ENCODE measurements around the gene SPPL3.

- TF ChIP-seq CTCF (conservative IDR thresholded peaks at IDR 0.05; ENCODE audit: low read depth, low read length) (no peak), EZH2phosphoT487 (IDR thresholded peaks at IDR 0.05; ENCODE audit: borderline replicate concordance, low read length) (no peak)
These were observed 16.0 kb upstream of the SPPL3 start for GRCh38 chr12:120920178-120920577.

Data from PC-3 (cell line).